HuH-7 (cell line): Measurements from ENCODE around the gene ITK.

Source experiments
- DNase-seq: peaks from one replicate; pipeline ENCODE4 v3.0.0; 2011; ENCODE audit warnings: low spot score

Gene ITK

GRCh38 chr5:157180374-157181264, at the start of gene ITK:
Gene ITK (plus strand): TSS chr5:157180840. CDS start chr5:157180978, 138 bp downstream.
- DNase-seq, result no peak

GRCh38 chr5:157130925-157131324, 49.7 kb upstream of the ITK start:
- no peak for DNase-seq

GRCh38 chr5:157132281-157132612, 48.4 kb upstream of the ITK start:
- no peak for DNase-seq

GRCh38 chr5:157137691-157138090, 42.9 kb upstream of the ITK start:
- no peak for DNase-seq

- peak; percentile 77 for DNase-seq
These were observed 38.1 kb upstream of the ITK start, which contains the start of gene MED7 for GRCh38 chr5:157142317-157143126. Gene MED7 (minus strand): TSS chr5:157142865. CDS start chr5:157139431, 3,434 bp downstream.

- DNase-seq, result no peak
These were observed 37.3 kb upstream of the ITK start for GRCh38 chr5:157143127-157143971.

GRCh38 chr5:157148734-157149615, 31.7 kb upstream of the ITK start:
- DNase-seq, result peak; percentile 64

- DNase-seq, result no peak
These were observed 29.6 kb upstream of the ITK start for GRCh38 chr5:157150995-157151394.

- no peak for DNase-seq
These were observed 25.3 kb upstream of the ITK start for GRCh38 chr5:157155297-157155696.

- DNase-seq, result no peak
These were observed 23.2 kb upstream of the ITK start for GRCh38 chr5:157157293-157157891.

- no peak for DNase-seq
These were observed 21.4 kb upstream of the ITK start for GRCh38 chr5:157159209-157159751.

GRCh38 chr5:157160001-157160400, 20.6 kb upstream of the ITK start:
- DNase-seq, result no peak

GRCh38 chr5:157161996-157162395, 18.6 kb upstream of the ITK start:
- no peak for DNase-seq

GRCh38 chr5:157162919-157163510, 17.6 kb upstream of the ITK start:
- no peak for DNase-seq

GRCh38 chr5:157164521-157164920, 16.1 kb upstream of the ITK start:
- no peak for DNase-seq

GRCh38 chr5:157165261-157165660, 15.4 kb upstream of the ITK start:
- DNase-seq, result no peak

GRCh38 chr5:157165668-157166067, 15.0 kb upstream of the ITK start:
- DNase-seq, result no peak

- no peak for DNase-seq
These were observed 14.1 kb upstream of the ITK start, which contains the start of gene GARIN3 for GRCh38 chr5:157166214-157167213. Gene GARIN3 (minus strand): TSS chr5:157166264. CDS start chr5:157166168, 96 bp downstream.

- no peak for DNase-seq
These were observed 13.4 kb upstream of the ITK start for GRCh38 chr5:157167214-157167621.
